Ecto neural progenitor cell (in vitro differentiated cells): Measurements from ENCODE around the gene ENTPD7.
A peak's percentile ranks its signal among the peaks of the same experiment; 100 is the strongest.

Source experiments
- DNase-seq: peaks from one replicate; pipeline ENCODE4 v3.0.0-alpha.2; 2018; ENCODE audit warnings: low spot score

Gene ENTPD7

GRCh38 chr10:99647601-99648151, 11.6 kb upstream of the ENTPD7 start:
- no peak for DNase-seq

- DNase-seq = no peak
Observed at GRCh38 chr10:99648717-99649116, 10.6 kb upstream of the ENTPD7 start.

- DNase-seq = no peak
Observed at GRCh38 chr10:99652800-99653390, 6.4 kb upstream of the ENTPD7 start.

GRCh38 chr10:99654390-99655175, 4.7 kb upstream of the ENTPD7 start:
- no peak for DNase-seq

- no peak for DNase-seq
Observed at GRCh38 chr10:99656199-99657064, 2.9 kb upstream of the ENTPD7 start.

- DNase-seq = peak; percentile 49
Observed at GRCh38 chr10:99658622-99659030, 683 bp upstream of the ENTPD7 start.

- no peak for DNase-seq
Observed at GRCh38 chr10:99659868-99660366, 608 bp downstream of the ENTPD7 start.

- no peak for DNase-seq
Observed at GRCh38 chr10:99660662-99661376, 1.5 kb downstream of the ENTPD7 start.

- DNase-seq = no peak
Observed at GRCh38 chr10:99661377-99661763, 2.1 kb downstream of the ENTPD7 start.

GRCh38 chr10:99665304-99665703, 6.0 kb downstream of the ENTPD7 start:
- no peak for DNase-seq

GRCh38 chr10:99667108-99667751, 7.9 kb downstream of the ENTPD7 start:
- no peak for DNase-seq

GRCh38 chr10:99671386-99671785, 12.1 kb downstream of the ENTPD7 start:
- DNase-seq = no peak

- no peak for DNase-seq
Observed at GRCh38 chr10:99672884-99673283, 13.6 kb downstream of the ENTPD7 start.

- DNase-seq = no peak
Observed at GRCh38 chr10:99673492-99673891, 14.2 kb downstream of the ENTPD7 start.

GRCh38 chr10:99674762-99675161, 15.5 kb downstream of the ENTPD7 start:
- no peak for DNase-seq

GRCh38 chr10:99676426-99676825, 17.1 kb downstream of the ENTPD7 start:
- DNase-seq = no peak

GRCh38 chr10:99676895-99677294, 17.6 kb downstream of the ENTPD7 start:
- no peak for DNase-seq

GRCh38 chr10:99678921-99679320, 19.6 kb downstream of the ENTPD7 start:
- no peak for DNase-seq

GRCh38 chr10:99681553-99681952, 22.2 kb downstream of the ENTPD7 start:
- DNase-seq = no peak

- no peak for DNase-seq
Observed at GRCh38 chr10:99682032-99682431, 22.7 kb downstream of the ENTPD7 start.

- no peak for DNase-seq
Observed at GRCh38 chr10:99682752-99683151, 23.4 kb downstream of the ENTPD7 start.
